Gastroesophageal sphincter (tissue), 3 donors: ENCODE results near the gene CREBBP.

Experiments
- CTCF ChIP-seq, 4 experiments: fragments of 200-600 bp in 2 of 4; fragments of 450-650 bp in 2 of 4; sonication (generic) in 1 of 4; IDR thresholded peaks; one replicate each; pipeline ENCODE4 v1.5.1; 2017 to 2019; ENCODE audit warnings: antibody characterized with exemption in 4 of 4, mild to moderate bottlenecking in 2 of 4, moderate library complexity in 2 of 4
- POLR2A ChIP-seq, 2 donors: fragments of 450-650 bp; IDR thresholded peaks; one replicate each; pipeline ENCODE4 v1.6.1; 2017; ENCODE audit warnings: antibody characterized with exemption in 2 of 2, mild to moderate bottlenecking in 2 of 2, moderate library complexity in 1 of 2

DNA sequence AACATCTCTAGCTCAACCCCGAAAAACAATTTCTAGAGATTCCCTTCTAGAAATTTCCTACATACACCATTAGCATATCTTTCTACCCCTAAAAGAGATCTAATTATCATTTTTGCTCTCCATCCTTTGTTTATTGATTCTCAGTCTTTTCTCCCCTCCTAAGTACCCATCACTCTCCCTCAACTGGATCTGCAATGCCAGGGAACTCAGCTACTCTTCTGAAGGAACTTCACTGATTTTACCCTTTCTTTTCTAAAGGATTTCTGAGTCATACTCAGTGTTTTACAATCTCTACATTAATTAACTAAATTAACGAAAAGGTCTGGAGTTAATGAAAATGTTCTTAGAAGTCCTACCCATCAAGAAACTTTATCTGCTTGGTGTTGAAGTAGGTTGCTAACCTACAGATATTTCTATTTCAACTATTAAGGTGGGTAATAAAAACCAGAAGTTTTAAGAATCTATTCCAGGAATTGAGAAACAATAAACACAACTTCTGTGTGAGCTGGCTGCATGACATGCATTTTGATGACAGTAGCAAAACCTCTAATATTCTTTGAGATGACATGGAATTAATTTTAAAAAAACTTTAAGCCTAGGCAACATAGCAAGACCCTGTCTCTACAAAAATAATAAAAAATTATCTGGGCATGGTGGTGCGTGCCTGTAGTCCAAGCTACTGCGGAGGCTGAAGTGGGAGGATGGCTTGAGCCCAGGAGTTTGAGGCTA is 13.6 kb downstream of the CREBBP start:
- no peak for TF ChIP-seq CTCF (IDR thresholded peaks at IDR 0.05)
- TF ChIP-seq POLR2A (IDR thresholded peaks at IDR 0.05) = no peak
